Stimulated activated CD8-positive, alpha-beta memory T cell treated with anti-CD3 and anti-CD28 coated beads, Interleukin-2, amount 100 ng/mL, for 1 hour (primary cell): Measurements from ENCODE around the gene NFATC2.

Experiments used
- DNase-seq, 2 donors: peaks; one replicate each; pipeline ENCODE4 v3.0.0-alpha.2; 2020; ENCODE audit warnings: low read depth in 2 of 2

Gene NFATC2

DNA sequence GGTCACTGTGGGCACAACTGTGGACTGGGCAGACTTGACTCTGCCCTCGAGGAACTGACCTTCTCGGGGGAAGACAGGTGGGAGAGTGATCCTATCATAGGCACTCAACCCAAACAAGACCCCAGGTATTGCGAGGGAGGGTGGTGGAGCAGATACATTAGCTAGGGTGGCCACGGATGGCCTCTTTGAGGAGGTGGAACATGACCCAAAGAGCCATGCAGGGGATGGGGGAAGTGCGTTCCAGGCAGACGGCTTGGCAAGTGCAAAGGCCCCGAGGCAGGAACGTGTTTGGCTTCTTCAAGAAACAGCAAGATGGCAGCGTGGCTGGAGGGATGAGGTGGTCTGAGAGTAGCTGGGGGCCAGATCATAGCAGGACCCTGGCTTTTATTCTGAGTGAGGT lies 167.6 kb downstream of the NFATC2 start:
- no peak for DNase-seq

DNA sequence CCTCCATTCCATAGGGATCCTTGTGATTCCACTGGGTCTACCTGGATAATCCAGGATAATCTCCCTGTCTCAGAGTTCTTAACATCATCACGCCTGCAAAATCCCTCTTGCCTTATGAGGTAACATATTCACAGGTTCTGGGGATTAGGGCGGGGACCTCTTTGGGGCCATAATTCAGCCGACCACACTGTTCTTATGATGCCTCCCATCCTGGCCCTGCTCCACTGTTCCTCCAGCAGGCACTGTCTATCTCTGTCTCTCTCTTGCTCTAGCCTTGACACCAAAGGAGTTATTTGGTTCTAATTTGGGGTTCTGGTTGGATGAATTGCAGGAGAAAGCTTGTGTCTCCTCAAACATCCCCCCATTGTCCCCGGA lies 168.1 kb downstream of the NFATC2 start:
- DNase-seq, result no peak

DNA sequence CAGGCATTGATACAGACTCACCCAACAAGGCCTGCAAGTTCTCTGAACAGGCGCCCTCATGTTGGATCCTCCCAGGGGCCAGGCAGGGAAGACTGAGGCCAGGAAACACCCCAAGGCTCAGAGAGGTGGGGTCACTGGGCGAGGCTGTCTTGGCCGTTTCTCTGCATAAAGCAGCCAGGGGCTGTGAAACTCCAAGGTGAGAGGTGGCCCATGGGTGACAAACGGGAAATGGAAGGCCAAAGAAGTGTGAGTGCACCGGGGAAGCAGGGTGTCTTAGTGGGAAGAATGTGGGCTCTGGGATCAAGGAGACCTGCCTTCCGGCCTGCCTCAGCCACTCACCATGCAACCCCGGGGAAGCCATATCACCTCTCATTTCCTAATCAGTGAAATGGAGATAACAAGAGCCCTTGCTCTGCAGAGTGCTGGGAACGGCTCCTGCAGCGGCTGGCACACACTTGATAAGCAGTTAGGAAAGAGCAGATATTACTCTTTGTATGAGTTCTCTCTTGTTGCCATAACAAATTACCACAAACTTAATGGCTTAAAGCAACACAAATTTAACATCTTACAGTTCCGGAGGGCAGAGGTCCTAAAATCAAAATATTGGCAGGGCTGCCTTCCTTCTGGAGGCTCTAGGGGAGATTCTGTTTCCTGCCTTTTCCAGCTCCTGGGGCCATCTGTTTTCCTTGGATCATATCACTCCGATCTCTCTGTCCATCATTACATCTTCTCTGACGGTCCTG lies 168.6 kb downstream of the NFATC2 start:
- no peak for DNase-seq

DNA sequence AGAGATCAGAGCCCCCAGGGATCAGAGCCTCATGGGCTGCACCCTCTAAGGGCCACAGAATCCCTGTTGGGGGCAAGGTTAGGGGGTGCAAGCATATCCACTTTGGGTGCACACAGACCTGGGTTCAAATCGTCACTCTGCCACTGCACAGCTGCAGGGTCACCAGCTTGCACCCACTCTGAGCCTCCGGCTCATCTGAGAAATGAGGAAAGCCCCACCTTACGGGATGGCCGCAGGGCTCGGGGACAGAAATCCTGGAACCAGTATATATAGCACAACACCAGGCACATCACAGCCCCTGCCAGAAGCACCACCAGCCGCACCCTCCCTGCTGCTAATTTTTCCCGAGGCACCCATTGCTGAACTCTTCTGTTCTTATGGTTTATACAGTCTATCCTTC lies 169.6 kb downstream of the NFATC2 start:
- no peak for DNase-seq

DNA sequence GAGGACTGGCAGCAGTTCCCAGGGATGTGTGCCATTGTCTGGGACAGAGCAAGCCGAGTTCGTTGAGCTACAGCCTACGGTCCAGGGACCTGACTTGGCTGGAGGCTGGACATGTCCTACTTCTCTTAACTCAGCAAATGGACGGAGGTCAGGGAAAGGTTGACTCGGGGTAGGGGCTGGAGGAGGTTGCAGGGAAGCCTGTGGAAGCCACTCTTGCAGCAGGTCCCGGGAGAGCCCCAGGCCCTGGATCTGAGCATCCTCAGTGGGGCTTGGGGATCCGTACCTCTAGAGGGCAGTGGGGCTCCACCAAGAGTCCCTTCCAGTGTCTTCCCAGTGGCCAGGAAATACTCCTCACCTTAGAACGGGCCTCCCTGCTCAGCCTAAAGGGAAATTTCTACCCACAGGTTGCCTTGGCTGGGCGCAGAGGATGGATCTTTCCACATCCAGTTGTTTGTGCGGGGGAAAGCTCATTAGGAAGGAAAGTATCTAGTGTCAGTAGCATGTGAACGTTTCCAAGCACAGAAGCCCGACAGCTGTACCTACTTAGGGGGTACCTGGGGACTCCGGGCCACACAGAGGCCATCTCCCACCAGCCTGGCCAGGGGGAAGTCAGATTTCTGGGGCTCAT lies 170.2 kb downstream of the NFATC2 start:
- peak; percentile 19 to 36 for DNase-seq

DNA sequence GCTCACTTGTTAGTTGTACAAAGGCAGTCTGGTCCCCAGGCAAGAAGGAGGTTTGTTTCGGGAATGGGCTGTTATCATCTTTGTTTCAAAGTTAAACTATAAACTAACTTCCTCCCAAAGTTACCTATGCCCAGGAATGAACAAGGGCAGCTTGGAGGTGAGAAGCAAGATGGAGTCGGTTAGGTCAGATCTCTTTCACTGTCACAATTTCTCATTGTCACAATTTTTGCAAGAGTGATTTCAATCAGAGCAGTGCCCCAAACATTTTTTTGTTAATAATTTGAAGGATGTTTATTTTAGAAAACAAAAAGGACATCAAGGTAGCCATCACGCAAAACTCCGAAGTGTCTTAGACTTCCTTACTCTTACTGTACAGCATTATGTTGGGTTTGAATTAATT lies 170.8 kb downstream of the NFATC2 start:
- no peak for DNase-seq

DNA sequence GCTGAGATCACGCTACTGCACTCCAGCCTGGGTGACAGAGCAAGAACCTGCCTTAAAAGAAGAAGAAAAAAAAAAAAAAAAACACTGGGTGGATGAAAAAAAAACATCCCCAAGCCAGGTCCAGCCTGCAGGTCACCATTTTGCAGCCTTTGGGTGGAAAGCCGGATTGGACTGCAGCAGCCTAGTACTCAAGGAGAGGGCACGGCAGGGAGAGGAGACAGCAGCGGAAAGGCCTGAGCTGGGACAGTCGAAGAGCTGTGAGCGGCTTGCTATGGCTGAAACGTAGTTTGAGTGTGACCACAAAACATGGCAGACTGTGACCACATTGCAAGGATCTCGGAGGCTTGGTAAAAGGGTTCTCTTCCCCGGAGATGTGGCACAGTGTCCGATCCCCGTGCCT lies 173.0 kb downstream of the NFATC2 start:
- no peak for DNase-seq

DNA sequence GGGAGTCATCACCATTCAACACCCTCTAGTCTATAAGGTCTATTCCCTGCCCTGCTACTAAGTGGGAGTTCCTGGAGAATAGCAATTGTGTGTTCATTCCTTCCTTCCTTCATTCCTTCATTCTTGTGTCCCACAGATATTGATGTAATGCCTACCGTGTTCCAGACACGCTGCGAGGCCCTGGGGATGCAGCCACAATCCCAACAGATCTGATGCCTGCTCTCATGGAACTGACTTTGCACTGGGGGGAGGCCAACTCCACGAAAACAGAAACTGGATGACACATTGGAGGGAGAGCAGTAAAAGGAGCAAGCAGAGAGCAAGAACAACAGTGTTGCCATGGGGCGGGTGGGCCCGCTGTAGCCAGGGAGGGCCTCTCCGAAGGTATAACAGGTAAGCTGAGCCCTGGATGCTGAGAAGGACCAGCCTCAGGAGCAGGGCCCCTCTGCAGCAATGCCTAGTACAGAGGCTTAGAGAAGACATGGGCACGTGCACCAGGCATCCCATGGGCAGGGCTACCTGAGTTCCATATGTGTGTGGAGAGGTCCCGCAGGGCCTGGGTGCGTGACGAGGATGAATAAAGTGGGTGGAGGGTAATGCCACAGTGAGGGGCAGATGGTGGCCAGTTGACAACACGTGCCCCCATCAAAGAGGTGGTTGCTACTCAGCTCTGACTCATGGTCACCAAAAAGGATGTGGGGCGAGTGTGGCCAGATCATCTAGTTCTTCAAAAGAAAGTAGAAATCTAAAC lies 173.9 kb downstream of the NFATC2 start:
- DNase-seq, result no peak

DNA sequence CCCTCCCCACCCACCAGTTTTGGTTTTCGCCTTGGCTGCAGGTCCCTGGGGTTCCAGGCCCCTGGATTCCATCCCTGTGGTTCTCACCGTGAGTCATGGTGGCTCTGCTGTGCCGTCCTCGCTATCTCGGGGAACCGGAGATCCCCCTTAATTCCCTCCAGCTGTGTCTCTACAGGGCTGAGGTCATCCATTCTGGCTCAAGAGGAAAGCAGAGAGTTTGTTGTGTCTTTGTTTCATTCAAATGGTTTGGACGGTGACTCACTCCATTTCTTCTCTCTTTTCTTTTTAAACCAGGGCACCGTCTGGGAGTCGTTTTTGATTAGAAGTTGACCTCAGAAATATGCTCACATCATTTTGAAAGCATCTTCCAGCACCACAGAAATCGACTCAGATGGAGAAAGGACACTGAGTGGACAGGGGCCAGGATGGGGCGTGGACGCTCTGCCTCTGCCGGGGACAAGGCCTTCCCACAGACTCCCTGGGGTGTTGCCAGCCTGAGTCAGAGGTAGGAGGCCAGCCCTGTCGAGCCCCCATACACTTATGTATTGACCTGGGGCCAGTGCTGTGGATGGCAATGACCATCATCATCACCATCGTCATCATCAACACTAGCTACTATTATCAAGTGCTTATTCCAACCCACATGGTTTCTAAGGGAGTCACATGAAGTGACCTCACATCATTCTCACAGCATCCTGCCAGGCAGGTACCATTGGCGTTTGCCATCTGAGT lies 176.2 kb downstream of the NFATC2 start:
- DNase-seq, result no peak

DNA sequence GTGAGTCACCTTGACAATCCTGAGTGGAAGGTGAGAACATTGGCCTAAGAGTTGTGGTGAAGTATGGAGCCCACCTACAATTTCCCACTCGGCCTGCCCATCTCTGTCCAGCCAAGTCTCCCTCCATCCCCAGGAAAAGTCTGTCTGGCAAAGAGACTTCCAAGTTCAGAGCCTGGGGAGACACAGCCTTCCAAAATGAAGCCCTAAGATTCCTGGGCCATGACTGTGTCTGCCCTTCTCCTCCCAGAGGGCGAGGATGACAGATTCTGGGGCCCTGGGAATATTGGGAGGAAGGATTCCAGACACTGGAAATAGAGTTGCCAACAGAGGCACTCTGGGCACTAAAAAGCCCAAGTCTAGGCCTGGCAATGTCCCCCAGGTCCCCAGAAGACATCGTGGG lies 176.8 kb downstream of the NFATC2 start:
- no peak for DNase-seq

DNA sequence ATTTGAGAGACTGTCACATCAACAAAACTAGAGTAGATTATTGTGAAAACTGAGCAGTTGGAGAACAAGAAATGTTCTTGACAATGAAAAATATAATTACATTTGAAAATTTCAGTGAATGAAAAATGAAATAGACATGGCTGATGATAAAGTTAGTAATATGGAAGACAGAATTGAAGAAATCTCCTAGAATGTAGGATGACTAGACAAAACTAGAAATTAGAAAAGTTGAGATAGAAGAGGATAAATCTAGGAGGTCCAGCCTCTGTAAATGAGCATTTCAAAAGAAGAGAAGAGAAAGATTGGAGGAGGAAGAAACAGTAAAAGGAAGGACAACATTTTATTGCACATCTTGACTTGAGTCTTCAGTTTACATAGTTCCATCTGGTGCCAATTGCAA lies 178.7 kb downstream of the NFATC2 start:
- DNase-seq, result no peak

DNA sequence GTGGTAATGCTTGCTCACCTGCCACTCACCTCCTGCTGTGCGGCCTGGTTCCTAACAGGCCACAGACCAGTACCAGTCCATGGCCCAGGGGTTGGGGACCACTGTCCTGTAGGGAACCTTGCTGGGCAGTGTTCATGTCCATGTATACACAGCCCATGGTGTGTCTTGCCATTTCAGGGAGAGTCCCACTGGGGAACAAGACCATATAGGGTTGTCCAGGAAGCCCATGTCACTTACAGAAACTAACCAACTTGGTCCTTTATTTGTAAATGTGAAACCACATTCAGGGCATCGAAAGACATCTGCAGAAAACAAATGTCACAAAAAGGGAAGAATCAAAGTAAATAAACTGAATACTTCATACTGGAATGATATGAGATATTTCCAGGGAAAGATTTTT lies 179.1 kb downstream of the NFATC2 start:
- DNase-seq, result no peak

DNA sequence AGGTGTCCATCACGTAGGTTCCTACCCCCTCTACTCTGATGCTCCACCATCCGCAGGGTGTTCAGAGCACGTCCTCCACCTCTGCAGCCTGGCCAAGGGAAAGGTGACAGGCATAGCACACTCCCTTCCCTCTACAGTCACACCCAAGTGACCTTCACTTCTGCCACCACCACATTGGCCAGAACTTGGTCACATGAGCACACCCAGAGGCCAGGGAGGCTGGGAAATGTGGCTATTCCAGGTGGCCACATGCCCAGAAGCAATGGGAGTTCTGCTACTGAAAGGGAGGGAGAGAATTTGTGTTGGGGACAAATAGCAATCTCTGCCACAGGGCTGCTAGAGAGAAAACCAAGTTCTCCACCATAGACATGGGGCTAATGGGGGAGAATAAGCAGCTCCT lies 180.3 kb downstream of the NFATC2 start:
- DNase-seq, result no peak

DNA sequence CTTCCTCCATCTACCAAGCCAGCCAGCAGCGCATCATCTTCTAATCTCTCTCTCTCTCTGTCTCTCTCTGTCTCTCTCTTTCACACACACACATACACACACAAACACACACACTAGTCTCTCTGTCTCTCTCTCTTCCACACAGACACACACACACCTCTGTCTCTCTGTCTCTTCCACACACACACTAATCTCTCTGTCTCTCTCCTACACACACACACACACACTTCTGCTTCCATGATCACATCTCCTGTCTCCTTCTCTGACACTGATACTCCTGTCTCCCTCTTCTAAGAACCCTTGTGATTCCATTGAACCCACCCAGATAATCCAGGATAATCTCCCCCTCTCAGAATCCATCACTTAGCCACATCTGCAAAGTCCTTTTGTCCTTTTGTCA lies 181.3 kb downstream of the NFATC2 start:
- DNase-seq, result no peak

DNA sequence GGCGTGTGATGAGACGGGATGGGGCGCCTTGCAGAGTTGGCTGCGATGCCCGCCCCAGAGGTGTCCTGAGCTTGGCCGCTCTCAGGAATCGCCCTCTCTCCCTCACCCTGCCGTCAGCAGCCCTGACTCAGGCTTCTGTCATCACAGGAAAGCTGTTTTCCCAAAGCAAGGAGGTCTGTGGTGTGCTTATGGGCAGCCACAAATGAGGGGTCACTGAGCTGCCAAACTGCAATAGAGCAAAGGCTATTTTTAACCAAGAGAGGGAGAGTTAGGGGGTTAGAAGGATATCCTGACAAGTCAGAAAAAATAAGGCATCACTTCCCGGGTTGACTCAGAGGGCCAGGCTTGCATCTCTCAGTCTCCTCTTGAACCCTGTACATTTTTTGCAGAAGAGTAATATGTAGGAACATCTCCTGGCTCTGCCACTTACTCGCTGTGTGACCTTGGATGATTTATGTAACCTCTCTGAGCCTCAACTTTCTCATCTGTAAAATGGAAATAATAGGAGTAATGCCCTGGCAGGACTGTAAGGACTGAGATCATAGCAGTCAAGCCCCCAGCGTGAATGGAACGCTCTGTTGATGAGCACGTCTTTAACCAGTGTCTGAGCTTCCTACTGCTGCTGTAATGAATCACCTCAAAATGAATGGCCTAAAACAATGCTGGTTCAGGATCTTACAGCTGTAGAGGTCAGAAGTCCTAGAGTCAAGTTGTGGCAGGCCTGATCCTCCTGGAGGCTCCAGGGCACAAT lies 181.9 kb downstream of the NFATC2 start:
- no peak for DNase-seq

DNA sequence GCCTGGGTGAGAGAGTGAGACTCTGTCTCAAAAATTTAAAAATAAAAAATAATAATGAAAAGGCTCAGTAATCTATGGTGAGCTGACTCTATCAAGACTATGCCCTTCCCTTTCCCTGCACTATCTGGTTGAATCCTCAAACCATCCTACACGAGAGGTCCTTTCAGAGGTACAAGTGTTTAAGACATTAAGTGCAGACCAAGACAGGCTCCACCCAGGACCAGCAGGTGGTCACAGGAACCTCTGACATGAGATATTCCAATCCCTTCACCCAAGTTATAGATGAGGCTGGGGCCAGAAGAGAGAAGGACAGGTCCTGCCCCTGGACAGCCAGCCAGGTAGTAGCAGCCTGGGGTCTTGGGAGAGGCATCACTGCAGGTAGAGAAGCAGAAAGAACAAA lies 182.6 kb downstream of the NFATC2 start:
- no peak for DNase-seq

DNA sequence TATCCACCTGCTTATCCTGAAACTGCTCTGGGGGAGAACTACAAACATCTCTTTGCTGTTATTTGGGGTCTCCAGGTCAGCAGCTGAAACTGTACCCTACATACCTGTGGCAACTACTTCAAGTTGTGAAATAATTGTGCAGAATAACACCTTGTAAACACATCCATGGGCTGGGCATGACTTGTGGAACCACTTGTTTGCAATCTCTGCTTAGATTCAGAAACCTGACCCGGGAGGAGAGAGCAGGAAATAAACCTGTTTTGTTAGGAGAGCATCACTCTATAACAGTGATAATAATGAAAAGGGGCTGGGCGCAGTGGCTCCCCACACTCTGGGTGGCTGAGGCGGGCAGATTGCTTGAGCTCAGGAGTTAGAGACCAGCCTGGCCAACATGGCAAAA lies 183.1 kb downstream of the NFATC2 start:
- no peak for DNase-seq

DNA sequence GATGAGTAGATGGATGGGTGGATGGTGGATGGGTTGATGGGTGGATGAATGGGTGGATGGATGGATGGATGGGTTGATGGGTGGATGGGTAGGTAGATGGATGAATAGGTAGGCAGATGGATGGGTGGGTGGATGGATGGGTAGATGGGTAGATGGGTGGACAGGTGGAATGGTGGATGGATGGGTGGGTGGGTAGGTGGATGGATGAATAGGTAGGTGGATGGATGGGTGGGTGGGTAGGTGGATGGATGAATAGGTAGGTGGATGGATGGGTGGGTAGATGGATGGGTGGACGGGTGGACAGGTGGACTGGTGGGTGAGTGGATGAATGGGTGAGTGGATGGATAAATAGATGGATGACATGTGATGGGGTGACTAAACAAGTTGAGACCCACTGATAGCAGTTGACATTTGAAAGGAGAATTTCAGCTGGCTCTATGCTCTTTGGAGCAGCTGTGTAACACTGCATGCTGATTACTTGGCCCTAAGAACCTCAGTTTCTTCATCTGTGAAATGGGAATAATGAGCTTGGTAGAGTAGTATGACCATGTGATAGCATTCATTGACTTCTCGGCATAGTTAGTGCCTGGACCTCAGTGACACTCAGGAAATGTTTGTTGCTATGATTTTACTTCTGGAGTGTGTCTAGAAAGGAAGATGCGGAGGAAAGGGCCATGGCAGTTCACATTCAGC lies 184.3 kb downstream of the NFATC2 start:
- no peak for DNase-seq

DNA sequence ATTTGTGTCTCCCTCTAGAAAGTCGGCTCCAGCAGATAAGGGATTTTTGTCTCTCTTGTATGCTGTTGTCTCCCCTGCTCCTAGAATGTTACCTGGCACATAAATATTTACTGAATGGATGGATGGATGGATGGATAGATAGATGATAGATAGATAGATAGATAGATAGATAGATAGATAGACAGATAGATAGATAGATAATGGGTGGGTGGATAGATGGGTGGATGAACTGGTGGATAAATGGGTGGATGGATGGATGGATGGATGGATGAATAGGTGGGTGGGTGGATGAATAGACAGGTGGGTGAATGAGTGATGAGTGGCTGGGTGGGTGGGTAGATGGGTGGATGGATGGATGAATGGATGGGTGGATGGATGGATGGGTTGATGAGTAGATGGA lies 185.0 kb downstream of the NFATC2 start:
- no peak for DNase-seq

DNA sequence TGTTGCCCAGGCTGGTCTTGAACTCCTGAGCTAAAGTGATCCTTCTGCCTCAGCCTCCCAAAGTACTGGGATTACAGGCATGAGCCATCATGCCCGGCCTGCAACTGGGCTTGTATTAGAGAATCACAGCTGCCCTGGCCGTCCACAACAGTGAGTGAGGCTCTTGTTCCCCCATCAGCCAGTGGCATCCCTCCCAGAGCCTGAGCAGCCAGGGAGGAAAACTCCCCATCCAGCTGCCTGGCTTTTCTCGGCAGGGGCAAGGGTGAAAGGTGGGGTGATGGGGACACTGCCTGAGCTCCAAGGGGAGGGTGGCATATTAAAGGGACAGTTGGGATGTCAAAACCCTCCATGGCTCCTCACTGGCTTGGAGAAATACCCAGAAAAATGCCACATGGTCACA lies 185.6 kb downstream of the NFATC2 start:
- DNase-seq, result no peak

DNA sequence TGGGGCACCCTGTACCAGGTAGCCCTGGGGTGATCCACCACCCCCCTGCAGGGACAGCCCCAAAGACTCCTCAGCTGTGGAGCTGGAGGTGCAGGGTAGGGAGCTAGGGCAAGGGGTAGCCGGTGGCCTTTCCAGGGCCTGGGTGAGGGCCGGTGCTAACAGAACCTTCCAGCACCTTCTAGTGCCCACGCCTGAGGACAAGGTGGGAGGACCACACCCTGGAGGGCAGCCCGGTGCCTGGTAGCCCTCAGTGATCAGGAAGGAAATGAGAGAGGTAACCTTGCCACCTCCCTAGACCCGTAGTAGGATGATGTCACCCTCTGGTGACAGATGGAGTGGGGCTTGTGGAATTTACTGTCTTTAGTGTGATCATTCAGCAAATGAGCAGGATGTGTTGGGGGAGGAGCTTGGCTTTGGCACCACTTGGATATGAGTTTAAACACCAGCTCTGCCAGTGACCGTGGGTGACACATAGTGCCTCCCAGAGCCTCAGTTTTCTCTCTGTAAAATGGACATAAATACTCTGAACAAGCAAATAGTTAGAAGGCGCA lies 187.7 kb downstream of the NFATC2 start:
- no peak for DNase-seq
